CD8-positive, alpha-beta memory T cell (primary cell): ENCODE measurements around the gene KIF26A. TPM values are rescaled to one million over a fixed set of nuclear protein-coding genes. Genes with fewer than 3 reads are reported as not detected.

Experiments used
- CTCF ChIA-PET: fragments of 350-600 bp; sonication (Branson Sonifier 250); formaldehyde crosslinking; loops from one replicate; lab custom pipeline; 2021; ENCODE audit warnings: antibody characterized with exemption; lab: Charles Lee
- POLR2A ChIA-PET: fragments of 350-600 bp; sonication (Branson Sonifier 250); formaldehyde crosslinking; loops from one replicate; lab custom pipeline; 2021; ENCODE audit warnings: antibody characterized with exemption; lab: Charles Lee
- DNase-seq, 5 donors: peaks; one replicate each; pipeline versions ENCODE4 v3.0.0 to v3.0.0-alpha.2; 2020 to 2022; ENCODE audit warnings: mixed read lengths in 1 of 5
- H3K27ac ChIP-seq: one replicate; pipeline ENCODE4 v1.7.0; 2013; ENCODE audit warnings: low read depth, mild to moderate bottlenecking, low read length, moderate library complexity
- H3K27me3 ChIP-seq: 2 replicates; pipeline ENCODE4 v1.7.0; 2013; ENCODE audit warnings: low read length, mild to moderate bottlenecking; ENCODE audit not compliant: insufficient read depth, poor library complexity, severe bottlenecking
- H3K36me3 ChIP-seq: 2 replicates; pipeline ENCODE4 v1.7.0; 2013; ENCODE audit warnings: mild to moderate bottlenecking, low read length, moderate library complexity; ENCODE audit not compliant: insufficient read depth
- H3K4me1 ChIP-seq: 2 replicates; pipeline ENCODE4 v1.7.0; 2013; ENCODE audit warnings: mild to moderate bottlenecking, low read length, moderate library complexity; ENCODE audit not compliant: insufficient read depth
- H3K4me3 ChIP-seq: 2 replicates; pipeline ENCODE4 v1.7.0; 2013; ENCODE audit warnings: mild to moderate bottlenecking, low read length
- H3K9me3 ChIP-seq: 2 replicates; pipeline ENCODE4 v1.7.0; 2013; ENCODE audit warnings: mild to moderate bottlenecking, low read length
- H3K27ac Mint-ChIP-seq, 8 donors: one replicate each; pipeline ENCODE4 v1.8.0; 2020 to 2021; ENCODE audit warnings: mixed read lengths in 8 of 8, mild to moderate bottlenecking in 6 of 8, inconsistent platforms in 3 of 8, moderate library complexity in 3 of 8
- H3K27me3 Mint-ChIP-seq, 2 donors: one replicate each; pipeline ENCODE4 v1.8.0; 2020 to 2021; ENCODE audit warnings: mixed read lengths in 2 of 2, mild to moderate bottlenecking in 1 of 2, moderate library complexity in 1 of 2
- H3K36me3 Mint-ChIP-seq, 3 donors: one replicate each; pipeline ENCODE4 v1.8.0; 2020 to 2021; ENCODE audit warnings: mixed read lengths in 3 of 3, inconsistent platforms in 1 of 3, mild to moderate bottlenecking in 1 of 3
- H3K4me1 Mint-ChIP-seq, 3 donors: one replicate each; pipeline ENCODE4 v1.8.0; 2020 to 2021; ENCODE audit warnings: mixed read lengths in 3 of 3, inconsistent platforms in 1 of 3, mild to moderate bottlenecking in 1 of 3
- H3K4me3 Mint-ChIP-seq, 7 donors: one replicate each; pipeline ENCODE4 v1.8.0; 2020 to 2021; ENCODE audit warnings: mixed read lengths in 7 of 7, mild to moderate bottlenecking in 6 of 7, moderate library complexity in 4 of 7, inconsistent platforms in 2 of 7
- H3K9me3 Mint-ChIP-seq, 5 donors: one replicate each; pipeline ENCODE4 v1.8.0; 2020 to 2022; ENCODE audit warnings: mixed read lengths in 5 of 5, mild to moderate bottlenecking in 3 of 5, moderate library complexity in 2 of 5, inconsistent platforms in 1 of 5
- polyA plus RNA-seq: library from polyadenylated mRNA; unstranded; fragments of 300-500 nt; fragmentation: Illumina TruSeq; gene quantifications from one replicate; pipeline ENCODE4 v1.2.3, GENCODE V29; 2021
- total RNA-seq, 2 experiments: library from RNA; stranded (reverse); gene quantifications; one replicate each; pipeline ENCODE4 v1.2.3, GENCODE V29; 2021

The KIF26A gene
- total and polyA plus RNA-seq, 3 experiments from 2014 or later: 0.15 to 0.20 TPM; not detected in 1

- ChIA-PET CTCF (no interaction called here), POLR2A (no interaction called here)
Measured at GRCh38 chr14:104210817-104211195, 72.4 kb downstream of the KIF26A start.

DNA sequence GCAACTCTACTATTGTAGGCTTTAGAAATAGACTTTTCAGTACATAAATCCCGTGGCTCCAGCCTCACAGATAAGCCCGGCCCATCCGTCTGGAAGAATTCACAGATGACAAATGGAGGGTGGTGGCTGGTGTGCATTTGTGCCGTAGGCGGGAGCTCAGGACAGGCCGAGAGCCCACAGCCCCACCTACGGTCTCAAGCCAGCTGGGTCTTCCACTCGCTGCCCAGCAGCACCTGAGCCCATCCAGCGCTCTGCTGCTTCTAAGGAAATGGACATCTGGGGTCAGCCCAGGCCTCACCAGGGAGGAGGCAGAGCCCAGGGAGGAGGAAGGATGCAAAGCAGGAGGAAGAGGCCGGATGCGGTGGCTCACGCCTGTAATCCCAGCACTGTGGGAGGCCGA, 72.8 kb downstream of the KIF26A start:
- Histone ChIP-seq H3K4me1 (no peaks in the 10 kb centered on the region), H3K4me3 (no peak overlapping the region), H3K36me3 (no peaks in the 10 kb centered on the region), H3K27ac (no peak overlapping the region), H3K27me3 (no peaks in the 10 kb centered on the region), H3K9me3 (no peaks in the 10 kb centered on the region)
- Mint-ChIP-seq H3K36me3 (no peaks in the 10 kb centered on the region), H3K9me3 (no peaks in the 10 kb centered on the region), H3K4me3 (no peak overlapping the region), H3K27ac (no peak overlapping the region), H3K27me3 (peaks cover 6 to 12% of the 10 kb centered on the region in 2 donors), H3K4me1 (no peaks in the 10 kb centered on the region)
- ChIA-PET CTCF (no interaction called here), POLR2A (no interaction called here)
- DNase-seq: no peak

More at GRCh38 chr14:104210817-104211195, 72.4 kb downstream of the KIF26A start:
- no peak overlapping the region for H3K27ac Mint-ChIP-seq
- H3K4me1 Mint-ChIP-seq: no peaks in the 10 kb centered on the region
- no peak overlapping the region for H3K4me3 ChIP-seq
- no peak overlapping the region for H3K27ac ChIP-seq
- no peaks in the 10 kb centered on the region for H3K27me3 ChIP-seq
- no peaks in the 10 kb centered on the region for H3K9me3 Mint-ChIP-seq
- no peak for DNase-seq
- no peaks in the 10 kb centered on the region for H3K4me1 ChIP-seq
- H3K27me3 Mint-ChIP-seq: peaks cover 6 to 12% of the 10 kb centered on the region in 2 donors
- H3K9me3 ChIP-seq: no peaks in the 10 kb centered on the region
- no peaks in the 10 kb centered on the region for H3K36me3 Mint-ChIP-seq
- H3K36me3 ChIP-seq: no peaks in the 10 kb centered on the region
- H3K4me3 Mint-ChIP-seq: no peak overlapping the region

- H3K4me1 Mint-ChIP-seq: no peaks in the 10 kb centered on the region
- POLR2A ChIA-PET: no interaction called here
- H3K27ac ChIP-seq: no peak overlapping the region
Measured at GRCh38 chr14:104211741-104212140, 73.4 kb downstream of the KIF26A start.

GRCh38 chr14:104212206-104213095, 74.1 kb downstream of the KIF26A start:
- no peaks in the 10 kb centered on the region for H3K36me3 ChIP-seq
- no peak for DNase-seq
- Mint-ChIP-seq H3K27me3 (peaks cover 6 to 12% of the 10 kb centered on the region in 2 donors), H3K36me3 (no peaks in the 10 kb centered on the region), H3K4me1 (no peaks in the 10 kb centered on the region), H3K4me3 (no peak overlapping the region), H3K9me3 (no peaks in the 10 kb centered on the region), H3K27ac (peak overlapping the region in 1 of 8 donors; percentile 84)
- H3K4me3 ChIP-seq: no peak overlapping the region
- H3K27me3 ChIP-seq: no peaks in the 10 kb centered on the region
- no peaks in the 10 kb centered on the region for H3K9me3 ChIP-seq
- H3K27ac ChIP-seq: no peak overlapping the region
- ChIA-PET CTCF (no interaction called here), POLR2A (no interaction called here)
- H3K4me1 ChIP-seq: no peaks in the 10 kb centered on the region

More at GRCh38 chr14:104211741-104212140, 73.4 kb downstream of the KIF26A start:
- Histone ChIP-seq H3K9me3 (no peaks in the 10 kb centered on the region), H3K4me3 (no peak overlapping the region), H3K4me1 (no peaks in the 10 kb centered on the region), H3K27me3 (no peaks in the 10 kb centered on the region), H3K36me3 (no peaks in the 10 kb centered on the region)
- H3K36me3 Mint-ChIP-seq: no peaks in the 10 kb centered on the region
- no peaks in the 10 kb centered on the region for H3K9me3 Mint-ChIP-seq
- no peak for DNase-seq
- CTCF ChIA-PET: no interaction called here
- peaks cover 6 to 12% of the 10 kb centered on the region in 2 donors for H3K27me3 Mint-ChIP-seq
- H3K27ac Mint-ChIP-seq: no peak overlapping the region
- H3K4me3 Mint-ChIP-seq: no peak overlapping the region

DNA sequence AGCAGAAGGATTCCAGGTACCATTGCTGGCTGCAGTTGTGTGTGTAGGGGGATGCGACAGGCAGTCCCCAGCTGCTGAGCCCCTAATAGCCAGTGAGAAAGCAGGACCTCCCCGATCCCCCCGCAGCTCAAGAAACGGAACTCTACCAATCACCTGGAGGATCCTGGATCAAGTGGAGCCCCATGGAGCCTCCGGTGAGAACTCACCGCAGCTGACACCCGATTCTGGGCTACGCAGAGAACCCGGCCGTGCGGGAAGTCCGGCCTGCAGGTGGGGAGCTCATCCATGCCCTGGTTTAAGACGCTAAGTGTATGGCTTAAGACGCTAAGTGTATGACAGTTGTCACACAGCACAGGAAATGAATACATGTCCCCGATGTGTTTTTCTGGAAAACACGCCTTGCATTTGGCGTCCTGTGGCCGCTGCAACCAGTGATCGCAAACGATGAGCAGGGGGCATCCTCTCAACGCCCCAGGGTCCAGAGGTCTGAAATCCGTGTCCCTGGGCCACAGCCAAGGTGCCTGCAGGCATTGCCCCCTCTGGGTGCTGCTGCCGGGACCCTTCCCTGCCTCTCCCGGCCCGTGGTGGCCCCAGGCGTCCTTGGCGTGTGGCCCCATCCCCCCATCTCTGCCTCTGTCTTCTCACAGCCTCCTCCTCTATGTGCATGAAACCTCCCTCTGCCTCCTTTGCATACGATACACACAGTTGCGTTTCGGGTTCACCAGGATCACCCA, 75.1 kb downstream of the KIF26A start:
- CTCF ChIA-PET: no interaction called here
- H3K4me1 Mint-ChIP-seq: no peaks in the 10 kb centered on the region
- H3K9me3 Mint-ChIP-seq: no peaks in the 10 kb centered on the region
- Histone ChIP-seq H3K36me3 (no peaks in the 10 kb centered on the region), H3K9me3 (no peaks in the 10 kb centered on the region), H3K4me3 (no peak overlapping the region), H3K27me3 (no peaks in the 10 kb centered on the region), H3K4me1 (no peaks in the 10 kb centered on the region), H3K27ac (no peak overlapping the region)
- H3K27me3 Mint-ChIP-seq: peaks cover 5 to 12% of the 10 kb centered on the region in 2 donors
- no peak overlapping the region for H3K27ac Mint-ChIP-seq
- H3K36me3 Mint-ChIP-seq: no peaks in the 10 kb centered on the region
- DNase-seq: no peak
- POLR2A ChIA-PET: interaction anchor here (0.6 kb wide), 1 partner anchor 74 kb away, joined by 3 read pairs; no protein-coding TSS in a partner anchor
- no peak overlapping the region for H3K4me3 Mint-ChIP-seq

- H3K4me3 ChIP-seq: no peak overlapping the region
- no peak overlapping the region for H3K27ac Mint-ChIP-seq
- H3K9me3 ChIP-seq: no peaks in the 10 kb centered on the region
- POLR2A ChIA-PET: interaction anchor here (0.6 kb wide), 1 partner anchor 76 kb away, joined by 3 read pairs; no protein-coding TSS in a partner anchor
- CTCF ChIA-PET: no interaction called here
- H3K36me3 ChIP-seq: no peaks in the 10 kb centered on the region
- H3K4me3 Mint-ChIP-seq: no peak overlapping the region
- H3K27me3 ChIP-seq: no peaks in the 10 kb centered on the region
- H3K4me1 ChIP-seq: no peaks in the 10 kb centered on the region
- DNase-seq: no peak
- H3K4me1 Mint-ChIP-seq: no peaks in the 10 kb centered on the region
- no peaks in the 10 kb centered on the region for H3K36me3 Mint-ChIP-seq
- peaks cover 9 to 12% of the 10 kb centered on the region in 2 donors for H3K27me3 Mint-ChIP-seq
- H3K27ac ChIP-seq: no peak overlapping the region
- no peaks in the 10 kb centered on the region for H3K9me3 Mint-ChIP-seq
Measured at GRCh38 chr14:104214431-104215218, 76.2 kb downstream of the KIF26A start.

DNA sequence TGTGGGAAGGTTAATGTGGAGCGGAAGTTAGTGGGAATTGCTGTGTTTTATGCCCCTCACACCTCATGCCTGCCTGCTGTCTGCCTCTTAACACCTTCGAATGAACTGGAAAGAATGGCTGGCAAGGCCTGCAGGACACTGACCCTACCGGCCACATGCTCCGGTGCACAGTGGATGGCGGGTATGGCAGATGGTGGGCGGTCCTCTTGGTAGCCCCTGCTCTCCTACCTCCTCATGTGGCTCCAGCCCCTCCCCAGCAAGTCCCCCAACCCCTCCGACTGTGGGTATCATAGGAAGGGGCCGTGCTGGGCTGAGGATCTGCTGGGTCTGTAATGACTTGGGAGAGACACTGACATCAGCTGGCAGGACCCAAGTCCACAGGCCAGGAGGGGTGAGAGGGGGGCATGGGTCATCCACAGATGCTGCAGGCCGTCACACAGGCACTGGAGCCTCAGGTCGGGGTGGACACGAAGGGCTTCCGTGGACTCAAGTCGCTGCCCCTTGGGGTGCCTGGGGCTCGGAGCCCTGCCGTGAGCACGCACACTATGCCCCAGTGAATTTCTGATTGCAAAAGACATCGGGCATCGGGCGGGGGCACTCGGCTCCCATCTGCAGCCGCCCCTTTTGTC, 77.4 kb downstream of the KIF26A start:
- Mint-ChIP-seq H3K4me1 (no peaks in the 10 kb centered on the region), H3K27me3 (peaks cover 9 to 19% of the 10 kb centered on the region in 2 donors)
- no peak overlapping the region for H3K27ac ChIP-seq

More for the DNA sequence above, 77.4 kb downstream of the KIF26A start:
- CTCF ChIA-PET: no interaction called here
- H3K9me3 Mint-ChIP-seq: no peaks in the 10 kb centered on the region
- Histone ChIP-seq H3K27me3 (no peaks in the 10 kb centered on the region), H3K36me3 (no peaks in the 10 kb centered on the region), H3K9me3 (no peaks in the 10 kb centered on the region), H3K4me1 (no peaks in the 10 kb centered on the region), H3K4me3 (no peak overlapping the region)
- H3K36me3 Mint-ChIP-seq: no peaks in the 10 kb centered on the region
- no peak overlapping the region for H3K4me3 Mint-ChIP-seq
- H3K27ac Mint-ChIP-seq: no peak overlapping the region
- no peak for DNase-seq
- POLR2A ChIA-PET: no interaction called here
